Coronary artery (tissue), 2 donors: ENCODE data around the gene HPSE2.

Experiments used
- DNase-seq: peaks from one replicate; pipeline ENCODE4 v3.0.0-alpha.2; 2017; ENCODE audit warnings: low spot score
- H3K27ac ChIP-seq, 2 donors: fragments of 200-600 bp; sonication (generic); one replicate each; pipeline ENCODE4 v1.5.1; 2016 to 2019
- H3K4me3 ChIP-seq: fragments of 200-600 bp; sonication (generic); 2 replicates; pipeline ENCODE4 v1.5.1; 2016; ENCODE audit warnings: mild to moderate bottlenecking, moderate library complexity
- CTCF ChIP-seq: fragments of 200-600 bp; sonication (generic); IDR thresholded peaks from one replicate; pipeline ENCODE4 v1.5.1; 2019; ENCODE audit warnings: antibody characterized with exemption

The HPSE2 gene

GRCh38 chr10:98852686-98853085 lies 383.0 kb downstream of the HPSE2 start:
- TF ChIP-seq CTCF: no peak
- Histone ChIP-seq H3K4me3 (no peak overlapping the region), H3K27ac (no peak overlapping the region)
- no peak for DNase-seq

GRCh38 chr10:98848361-98848760 lies 387.3 kb downstream of the HPSE2 start:
- no peak overlapping the region for H3K4me3 ChIP-seq
- no peak overlapping the region for H3K27ac ChIP-seq
- DNase-seq: no peak
- no peak for TF ChIP-seq CTCF

GRCh38 chr10:98846787-98847186 lies 388.9 kb downstream of the HPSE2 start:
- no peak for TF ChIP-seq CTCF
- H3K27ac ChIP-seq: no peak overlapping the region
- no peak for DNase-seq
- H3K4me3 ChIP-seq: no peak overlapping the region

GRCh38 chr10:98833542-98833941 lies 402.1 kb downstream of the HPSE2 start:
- DNase-seq: no peak
- no peak for TF ChIP-seq CTCF
- H3K4me3 ChIP-seq: no peak overlapping the region
- no peak overlapping the region for H3K27ac ChIP-seq

GRCh38 chr10:98832738-98833137 lies 402.9 kb downstream of the HPSE2 start:
- DNase-seq: no peak
- TF ChIP-seq CTCF: no peak
- Histone ChIP-seq H3K27ac (no peak overlapping the region), H3K4me3 (no peak overlapping the region)

GRCh38 chr10:98832196-98832595 lies 403.5 kb downstream of the HPSE2 start:
- Histone ChIP-seq H3K4me3 (no peak overlapping the region), H3K27ac (no peak overlapping the region)
- TF ChIP-seq CTCF: no peak
- DNase-seq: no peak

GRCh38 chr10:98831391-98831790 lies 404.3 kb downstream of the HPSE2 start:
- no peak overlapping the region for H3K27ac ChIP-seq
- no peak for TF ChIP-seq CTCF
- no peak for DNase-seq
- no peak overlapping the region for H3K4me3 ChIP-seq
